GM23338 (cell line): ENCODE results near the gene SHKBP1. TPM values are rescaled to one million over a fixed set of nuclear protein-coding genes. Genes with fewer than 3 reads are reported as not detected.

Experiments used
- ATAC-seq: fragments of 200-7000 bp; cut with Tn5 transposase; 3 replicates; pipeline ENCODE4 v1.9.1; 2020
- DNase-seq: peaks from one replicate; pipeline ENCODE4 v3.0.0-alpha.2; 2015; ENCODE audit warnings: low spot score
- H2AFZ ChIP-seq: fragments of 200-600 bp; sonication (generic); 2 replicates; pipeline ENCODE4 v1.8.0; 2016; ENCODE audit warnings: antibody characterized with exemption, mild to moderate bottlenecking, moderate library complexity
- H3F3A ChIP-seq: fragments of 200-600 bp; sonication (generic); replicated peaks from 2 replicates; pipeline ENCODE4 v1.8.0; 2017; ENCODE audit warnings: antibody characterized with exemption, mixed run types, low read depth
- H3K27ac ChIP-seq: fragments of 200-600 bp; sonication (generic); 2 replicates; pipeline ENCODE4 v1.6.1; 2016; ENCODE audit warnings: low read depth
- H3K27me3 ChIP-seq: fragments of 200-600 bp; sonication (generic); 2 replicates; pipeline ENCODE4 v1.8.0; 2016; ENCODE audit warnings: mild to moderate bottlenecking, mixed run types, moderate library complexity; ENCODE audit not compliant: insufficient read depth
- H3K36me3 ChIP-seq: fragments of 200-600 bp; sonication (generic); 2 replicates; pipeline ENCODE4 v1.8.0; 2016; ENCODE audit warnings: mild to moderate bottlenecking; ENCODE audit not compliant: insufficient read depth
- H3K4me1 ChIP-seq: fragments of 200-600 bp; sonication (generic); 2 replicates; pipeline ENCODE4 v1.8.0; 2016; ENCODE audit warnings: mild to moderate bottlenecking, moderate library complexity; ENCODE audit not compliant: insufficient read depth
- H3K4me2 ChIP-seq: fragments of 200-600 bp; sonication (generic); 2 replicates; pipeline ENCODE4 v1.7.1; 2017; ENCODE audit warnings: mixed run types
- H3K4me3 ChIP-seq: fragments of 200-600 bp; sonication (generic); 2 replicates; pipeline ENCODE4 v1.6.1; 2016; ENCODE audit warnings: mixed run types
- H3K79me2 ChIP-seq: fragments of 200-600 bp; sonication (generic); replicated peaks from 2 replicates; pipeline ENCODE4 v1.8.0; 2017; ENCODE audit warnings: mild to moderate bottlenecking; ENCODE audit not compliant: insufficient read depth
- H3K9me2 ChIP-seq: fragments of 200-600 bp; sonication (generic); 2 replicates; pipeline ENCODE4 v1.8.0; 2017; ENCODE audit not compliant: insufficient read depth
- H4K20me1 ChIP-seq: fragments of 200-600 bp; sonication (generic); replicated peaks from 2 replicates; pipeline ENCODE4 v1.8.0; 2017; ENCODE audit warnings: mild to moderate bottlenecking; ENCODE audit not compliant: insufficient read depth
- H3K27ac Mint-ChIP-seq: 2 replicates; pipeline ENCODE4 v1.8.0; 2020; ENCODE audit warnings: inconsistent platforms, mild to moderate bottlenecking, moderate library complexity, mixed read lengths
- H3K27me3 Mint-ChIP-seq: 3 replicates; pipeline ENCODE4 v1.8.0; 2022; ENCODE audit warnings: low read depth, mild to moderate bottlenecking, moderate library complexity, mixed read lengths, inconsistent platforms; ENCODE audit not compliant: insufficient read depth, poor library complexity
- H3K36me3 Mint-ChIP-seq: 3 replicates; pipeline ENCODE4 v1.8.0; 2021; ENCODE audit warnings: low read depth, mild to moderate bottlenecking, inconsistent platforms, moderate library complexity, mixed read lengths
- H3K4me1 Mint-ChIP-seq: 3 replicates; pipeline ENCODE4 v1.8.0; 2020; ENCODE audit warnings: mild to moderate bottlenecking, inconsistent platforms, mixed read lengths
- H3K4me3 Mint-ChIP-seq: 3 replicates; pipeline ENCODE4 v1.8.0; 2021; ENCODE audit warnings: moderate library complexity, mild to moderate bottlenecking, inconsistent platforms, mixed read lengths
- H3K9me3 Mint-ChIP-seq: 3 replicates; pipeline ENCODE4 v1.8.0; 2020; ENCODE audit warnings: moderate library complexity, mild to moderate bottlenecking, inconsistent platforms, mixed read lengths
- CREB1 ChIP-seq: fragments of 250-450 bp; sonication (Bioruptor Pico); IDR thresholded peaks from 2 replicates; pipeline ENCODE4 v1.5.0; 2020; ENCODE audit warnings: low read depth, mild to moderate bottlenecking, moderate library complexity
- EZH2 ChIP-seq: fragments of 200-600 bp; sonication (generic); IDR thresholded peaks from one replicate; pipeline ENCODE4 v1.8.0; 2017; ENCODE audit warnings: antibody characterized with exemption, mild to moderate bottlenecking, low read depth; ENCODE audit not compliant: unreplicated experiment
- JUNB ChIP-seq: IDR thresholded peaks from one replicate; pipeline ENCODE4 v1.6.1; 2016; ENCODE audit warnings: antibody characterized with exemption; ENCODE audit not compliant: unreplicated experiment
- NANOG ChIP-seq: IDR thresholded peaks from 2 replicates; pipeline ENCODE4 v1.6.1; 2016; ENCODE audit warnings: antibody characterized with exemption, borderline replicate concordance
- POLR2AphosphoS5 ChIP-seq: IDR thresholded peaks from 2 replicates; pipeline ENCODE4 v1.6.1; 2016; ENCODE audit warnings: antibody characterized with exemption, low read depth
- STAT1 ChIP-seq: IDR thresholded peaks from one replicate; pipeline ENCODE4 v1.6.1; 2016; ENCODE audit warnings: antibody characterized with exemption; ENCODE audit not compliant: unreplicated experiment
- ZNF114 ChIP-seq: fragments of 250-450 bp; sonication (Bioruptor Pico); IDR thresholded peaks from 2 replicates; pipeline ENCODE4 v1.5.0; 2020; ENCODE audit warnings: mild to moderate bottlenecking, moderate library complexity
- polyA plus RNA-seq: library from polyadenylated mRNA; unstranded; fragments of >200 nt; fragmentation: Nextera tagmentation; extraction: Ambion mirVana; gene quantifications from 2 replicates; pipeline ENCODE4 v1.2.1, GENCODE V29; 2016
- total RNA-seq: library from RNA; depleted of rRNA; stranded (reverse); fragments of >200 nt; shearing (Covaris generic); gene quantifications from 2 replicates; pipeline ENCODE4 v1.2.3, GENCODE V29; 2014
- TF ChIP-seq, protein P1 (sequence below), 2 experiments: fragments of 200-600 bp in 1 of 2; sonication (generic) in 1 of 2; conservative IDR thresholded peaks; 2 replicates each; pipeline versions ENCODE4 v1.5.1 to v1.6.1; 2016 to 2017; ENCODE audit warnings: antibody characterized with exemption in 2 of 2, low read depth in 2 of 2, mild to moderate bottlenecking in 2 of 2, moderate library complexity in 1 of 2
- TF ChIP-seq, protein P2 (sequence below): IDR thresholded peaks from 2 replicates; pipeline ENCODE4 v1.6.1; 2016; ENCODE audit warnings: antibody characterized with exemption

The SHKBP1 gene
- total and polyA plus RNA-seq, 2 experiments from 2014 or later: 63.2 to 69.8 TPM

DNA sequence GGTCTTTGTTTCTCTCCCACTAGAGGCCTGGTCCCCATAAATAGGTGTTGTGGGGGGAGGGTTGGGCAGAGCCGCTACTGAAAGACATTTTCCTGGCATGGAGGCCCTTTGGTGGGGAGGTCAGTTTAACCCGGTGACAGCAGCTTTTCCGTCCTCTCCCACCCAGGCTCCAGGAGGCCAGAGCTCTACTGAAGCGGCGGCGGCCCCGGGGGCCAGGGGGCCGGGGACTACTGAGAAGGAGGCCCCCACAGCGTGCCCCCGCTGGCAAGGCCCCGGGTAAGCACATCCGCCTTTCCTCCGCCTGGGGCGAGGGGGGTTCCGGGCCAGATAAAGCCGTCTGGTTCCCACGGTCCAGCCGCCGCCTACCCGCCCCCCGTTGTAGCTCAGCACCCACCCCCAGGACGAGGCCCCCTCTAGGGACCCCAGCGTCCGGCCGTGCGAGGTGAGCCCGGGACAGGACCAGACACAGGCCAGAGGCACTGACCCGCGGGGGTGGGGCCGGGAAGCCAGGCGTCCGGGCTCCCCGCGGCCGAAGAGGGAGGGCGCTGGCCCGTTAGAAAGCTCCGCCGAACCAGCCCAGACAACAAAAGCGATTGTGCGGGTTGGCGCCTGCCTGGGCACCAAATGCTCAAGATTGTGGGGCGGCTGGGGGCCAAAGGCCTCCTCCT, 23.4 kb downstream of the SHKBP1 start (continued):
- TF ChIP-seq, protein P1, sequence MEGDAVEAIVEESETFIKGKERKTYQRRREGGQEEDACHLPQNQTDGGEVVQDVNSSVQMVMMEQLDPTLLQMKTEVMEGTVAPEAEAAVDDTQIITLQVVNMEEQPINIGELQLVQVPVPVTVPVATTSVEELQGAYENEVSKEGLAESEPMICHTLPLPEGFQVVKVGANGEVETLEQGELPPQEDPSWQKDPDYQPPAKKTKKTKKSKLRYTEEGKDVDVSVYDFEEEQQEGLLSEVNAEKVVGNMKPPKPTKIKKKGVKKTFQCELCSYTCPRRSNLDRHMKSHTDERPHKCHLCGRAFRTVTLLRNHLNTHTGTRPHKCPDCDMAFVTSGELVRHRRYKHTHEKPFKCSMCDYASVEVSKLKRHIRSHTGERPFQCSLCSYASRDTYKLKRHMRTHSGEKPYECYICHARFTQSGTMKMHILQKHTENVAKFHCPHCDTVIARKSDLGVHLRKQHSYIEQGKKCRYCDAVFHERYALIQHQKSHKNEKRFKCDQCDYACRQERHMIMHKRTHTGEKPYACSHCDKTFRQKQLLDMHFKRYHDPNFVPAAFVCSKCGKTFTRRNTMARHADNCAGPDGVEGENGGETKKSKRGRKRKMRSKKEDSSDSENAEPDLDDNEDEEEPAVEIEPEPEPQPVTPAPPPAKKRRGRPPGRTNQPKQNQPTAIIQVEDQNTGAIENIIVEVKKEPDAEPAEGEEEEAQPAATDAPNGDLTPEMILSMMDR (conservative IDR thresholded peaks at IDR 0.05; ENCODE audit: low read depth in 2 of 2): no peak
- no peak for TF ChIP-seq NANOG
- no peak for TF ChIP-seq ZNF114 (CRISPR knock-in tag)

DNA sequence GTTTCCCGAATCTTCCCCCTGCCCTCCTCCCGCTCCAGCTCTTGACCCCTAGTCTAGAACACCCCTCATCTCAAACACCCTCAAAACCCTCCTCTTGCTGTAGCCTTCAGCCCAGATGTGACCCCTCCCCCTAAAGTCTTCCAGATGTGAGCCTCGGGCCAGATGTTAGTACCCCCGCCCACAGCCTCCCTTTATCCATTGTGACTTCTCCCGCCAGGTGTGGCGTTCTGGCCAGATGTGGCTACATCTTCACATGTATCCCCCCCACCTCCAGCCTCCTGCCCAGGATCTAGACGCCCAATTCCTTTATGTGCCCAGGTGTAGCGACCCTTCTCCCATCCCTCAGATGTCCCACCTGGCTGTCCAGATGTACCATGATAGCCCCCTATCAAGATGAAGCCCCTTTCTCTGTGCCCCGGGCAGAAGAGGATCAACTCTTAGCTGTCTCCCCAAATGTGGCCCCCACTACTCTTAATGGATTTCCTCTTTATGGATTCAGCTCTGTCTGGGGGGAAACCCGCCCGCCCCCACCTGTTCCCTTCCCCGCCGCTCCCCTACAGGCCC, 24.0 kb downstream of the SHKBP1 start:
- Histone ChIP-seq H3K9me2 (0 out of 2 replicates have a peak, but pooled peaks cover 3% of the 10 kb centered on the region), H3K4me3 (peak overlapping the region; percentile 53), H3K27me3 (peaks cover 80% of the 10 kb centered on the region), H3K79me2 (no peaks in the 10 kb centered on the region), H3F3A (peaks cover 29% of the 10 kb centered on the region), H3K4me1 (peaks cover 43% of the 10 kb centered on the region), H2AFZ (no peak overlapping the region), H3K36me3 (no peaks in the 10 kb centered on the region), H4K20me1 (no peaks in the 10 kb centered on the region; the same call in 1 of the 2 replicates), H3K27ac (no peak overlapping the region), H3K4me2 (peak overlapping the region; percentile 81)
- H3K9me3 Mint-ChIP-seq: peaks cover 5% of the 10 kb centered on the region; the same call in 2 of the 3 replicates
- peaks cover 74% of the 10 kb centered on the region for H3K27me3 Mint-ChIP-seq
- TF ChIP-seq EZH2 (peak; percentile 56), NANOG (no peak)
- ATAC-seq (no peak), DNase-seq (peak; percentile 57)
- no peaks in the 10 kb centered on the region for H3K36me3 Mint-ChIP-seq
- H3K27ac Mint-ChIP-seq: no peak overlapping the region
- peaks cover 45% of the 10 kb centered on the region for H3K4me1 Mint-ChIP-seq
- peak overlapping the region; percentile 62 for H3K4me3 Mint-ChIP-seq

DNA sequence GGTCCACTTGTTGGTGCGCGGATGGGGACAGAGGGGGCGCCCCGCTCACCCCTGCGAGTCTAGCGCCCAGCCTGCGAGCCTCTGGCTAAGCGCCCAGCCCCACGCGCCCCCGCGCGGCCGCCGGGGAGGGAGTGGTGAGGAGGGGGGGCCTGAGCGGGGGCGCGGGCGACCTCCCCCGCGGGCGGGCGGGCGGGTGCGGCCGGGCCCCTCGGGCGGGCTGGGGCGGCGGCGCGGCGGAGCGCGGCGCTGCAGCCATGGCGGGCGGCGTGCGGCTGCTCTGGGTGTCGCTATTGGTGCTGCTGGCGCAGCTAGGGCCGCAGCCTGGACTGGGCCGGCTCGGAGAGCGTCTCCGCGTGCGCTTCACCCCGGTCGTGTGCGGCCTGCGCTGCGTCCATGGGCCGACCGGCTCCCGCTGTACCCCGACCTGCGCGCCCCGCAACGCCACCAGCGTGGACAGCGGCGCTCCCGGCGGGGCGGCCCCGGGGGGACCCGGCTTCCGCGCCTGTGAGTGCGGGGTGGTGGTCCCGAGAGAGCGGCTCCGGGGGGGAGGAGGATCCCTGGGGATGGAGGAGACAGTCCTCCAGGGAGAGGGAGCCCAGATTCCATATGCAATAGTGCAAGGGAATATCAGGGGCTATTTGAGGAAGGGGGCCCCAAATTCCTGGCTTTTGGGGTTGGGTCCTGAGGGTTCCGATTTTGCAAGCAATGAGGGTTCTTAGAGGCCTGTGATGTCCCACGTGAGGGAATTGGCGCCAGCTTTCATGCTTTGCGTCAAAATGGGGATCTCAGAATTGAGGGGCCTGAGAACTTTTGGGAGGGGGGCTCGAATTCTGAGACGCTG, 24.7 kb downstream of the SHKBP1 start, which contains the start of gene LTBP4:
LTBP4 (plus strand) TSS at position 236 of the 841 bp plus-strand sequence; CDS start at position 255, 19 bp downstream.
- H2AFZ ChIP-seq: no peak within 1 kb of the TSS
- no peak within 1 kb of the TSS for H3K27ac Mint-ChIP-seq
- TF ChIP-seq, protein P1 (conservative IDR thresholded peaks at IDR 0.05; ENCODE audit: low read depth in 2 of 2): peak in 1 of 2 experiments; percentile 52; a peak in 2 of 4 replicates
- TF ChIP-seq JUNB: no peak
- no peak for TF ChIP-seq CREB1 (CRISPR knock-in tag)
- TF ChIP-seq EZH2: peak; percentile 67
- TF ChIP-seq NANOG: no peak
- TF ChIP-seq POLR2AphosphoS5: no peak
- TF ChIP-seq STAT1: no peak
- TF ChIP-seq, protein P2, sequence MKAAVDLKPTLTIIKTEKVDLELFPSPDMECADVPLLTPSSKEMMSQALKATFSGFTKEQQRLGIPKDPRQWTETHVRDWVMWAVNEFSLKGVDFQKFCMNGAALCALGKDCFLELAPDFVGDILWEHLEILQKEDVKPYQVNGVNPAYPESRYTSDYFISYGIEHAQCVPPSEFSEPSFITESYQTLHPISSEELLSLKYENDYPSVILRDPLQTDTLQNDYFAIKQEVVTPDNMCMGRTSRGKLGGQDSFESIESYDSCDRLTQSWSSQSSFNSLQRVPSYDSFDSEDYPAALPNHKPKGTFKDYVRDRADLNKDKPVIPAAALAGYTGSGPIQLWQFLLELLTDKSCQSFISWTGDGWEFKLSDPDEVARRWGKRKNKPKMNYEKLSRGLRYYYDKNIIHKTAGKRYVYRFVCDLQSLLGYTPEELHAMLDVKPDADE: no peak

More for the DNA sequence above, 24.7 kb downstream of the SHKBP1 start, which contains the start of gene LTBP4:
- H3K36me3 Mint-ChIP-seq: no peaks in the 10 kb centered on the region
- H3F3A ChIP-seq: peaks cover 33% of the 10 kb centered on the region
- H3K27ac ChIP-seq: no peak within 1 kb of the TSS
- DNase-seq (peak; percentile 60), ATAC-seq (no peak)
- no peaks in the 10 kb centered on the region; the same call in 1 of the 2 replicates for H4K20me1 ChIP-seq
- H3K4me3 Mint-ChIP-seq: peak within 1 kb of the TSS; percentile 66
- H3K9me3 Mint-ChIP-seq: peaks cover 5% of the 10 kb centered on the region; the same call in 2 of the 3 replicates
- 0 out of 2 replicates have a peak, but pooled peaks cover 3% of the 10 kb centered on the region for H3K9me2 ChIP-seq
- H3K36me3 ChIP-seq: no peaks in the 10 kb centered on the region
- peak within 1 kb of the TSS; percentile 53 for H3K4me3 ChIP-seq
- H3K79me2 ChIP-seq: no peaks in the 10 kb centered on the region
- H3K4me2 ChIP-seq: peak within 1 kb of the TSS; percentile 85
- H3K27me3 Mint-ChIP-seq: peaks cover 75% of the 10 kb centered on the region
- peaks cover 78% of the 10 kb centered on the region for H3K27me3 ChIP-seq
- peaks cover 50% of the 10 kb centered on the region for H3K4me1 Mint-ChIP-seq
- H3K4me1 ChIP-seq: peaks cover 47% of the 10 kb centered on the region
